Tibial artery (tissue), 4 donors: Measurements from ENCODE around the gene PYGO2.

Source experiments
- DNase-seq, 2 donors: peaks; one replicate each; pipeline ENCODE4 v3.0.0-alpha.2; 2019
- H3K27ac ChIP-seq, 2 donors: fragments of 200-600 bp; sonication (generic) in 1 of 2; 1 replicate in 1 of 2; 2 replicates in 1 of 2; pipeline ENCODE4 v1.5.1; 2018 to 2019; ENCODE audit warnings: mild to moderate bottlenecking in 1 of 2
- H3K27me3 ChIP-seq, 2 donors: fragments of 200-600 bp; sonication (generic) in 1 of 2; one replicate each; pipeline versions ENCODE4 v1.5.1 to v1.6.0; 2016 to 2019
- H3K36me3 ChIP-seq, 3 donors: fragments of 200-600 bp; sonication (generic) in 2 of 3; one replicate each; pipeline ENCODE4 v1.5.1; 2016 to 2019; ENCODE audit warnings: mild to moderate bottlenecking in 2 of 3
- H3K4me1 ChIP-seq, 4 donors: fragments of 200-600 bp; sonication (generic) in 2 of 4; 1 replicate in 3 of 4; 2 replicates in 1 of 4; pipeline ENCODE4 v1.5.1; 2016 to 2019
- H3K4me3 ChIP-seq, 2 donors: fragments of 200-600 bp; sonication (generic) in 1 of 2; 1 replicate in 1 of 2; 2 replicates in 1 of 2; pipeline ENCODE4 v1.5.1; 2018 to 2019; ENCODE audit warnings: mild to moderate bottlenecking in 2 of 2
- H3K9me3 ChIP-seq, 3 donors: fragments of 200-600 bp; sonication (generic) in 1 of 3; one replicate each; pipeline ENCODE4 v1.5.1; 2016 to 2019
- CTCF ChIP-seq, 2 experiments: fragments of 200-600 bp in 1 of 2; fragments of 450-650 bp in 1 of 2; IDR thresholded peaks; one replicate each; pipeline ENCODE4 v1.5.1; 2017 to 2019; ENCODE audit warnings: antibody characterized with exemption in 2 of 2, mild to moderate bottlenecking in 1 of 2, moderate library complexity in 1 of 2
- intact Hi-C: fragments of 100-400 bp; cut with DNase I; formaldehyde crosslinking; loops from one replicate; pipeline ENCODE4 v1.15.0; 2023; ENCODE audit warnings: low total_unique reads

Gene PYGO2

GRCh38 chr1:154961207-154962155 lies at the start of gene PYGO2:
Gene PYGO2, minus strand, starts transcription at chr1:154961782. Its CDS starts 206 bp downstream, at chr1:154961576.
- Histone ChIP-seq H3K27ac (peak within 1 kb of the TSS; percentile 95 to 98), H3K9me3 (no peaks in the 10 kb centered on the region), H3K27me3 (no peaks in the 10 kb centered on the region), H3K4me1 (peaks cover 0 to 49% (median 32%) of the 10 kb centered on the region in 4 donors), H3K36me3 (peaks cover 20 to 56% (median 49%) of the 10 kb centered on the region in 3 donors), H3K4me3 (peak within 1 kb of the TSS; percentile 77 to 78)
- peak; percentile 49 to 62 for TF ChIP-seq CTCF (IDR thresholded peaks at IDR 0.05)
- peak; percentile 75 to 89 for DNase-seq
- intact Hi-C loops: loop anchor here (5.0 kb wide), 3 partner anchors 36 to 101 kb away; partner anchors contain the start of gene EFNA4

DNA sequence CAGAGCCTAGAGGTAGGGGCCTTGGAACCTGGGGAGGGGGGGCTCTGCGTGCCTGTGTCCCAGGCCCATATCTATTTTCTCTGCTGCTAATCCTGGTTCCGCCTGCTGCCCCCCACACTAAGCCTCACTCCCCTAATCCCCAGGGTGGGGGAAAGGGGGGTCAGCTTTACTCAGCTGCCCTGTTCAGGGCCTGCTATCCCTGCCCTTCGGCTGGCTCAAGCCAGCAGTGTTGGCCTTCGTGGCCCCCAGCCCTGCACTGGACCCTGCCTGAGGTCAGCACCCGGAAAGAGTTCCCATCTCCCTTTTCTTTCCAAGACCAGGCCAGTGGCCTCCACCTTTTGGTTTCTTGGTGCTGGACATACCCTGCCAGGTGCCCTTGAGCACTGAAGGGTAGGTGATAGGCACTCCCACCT lies 49.4 kb upstream of the PYGO2 start:
- intact Hi-C loops: no loop called here
- Histone ChIP-seq H3K9me3 (no peaks in the 10 kb centered on the region), H3K27me3 (no peaks in the 10 kb centered on the region), H3K36me3 (peaks cover 0 to 36% (median 15%) of the 10 kb centered on the region in 3 donors), H3K4me3 (no peak overlapping the region), H3K27ac (peak overlapping the region; percentile 59 to 65), H3K4me1 (peaks cover 0 to 76% (median 46%) of the 10 kb centered on the region in 4 donors)
- peak in 1 of 2 donors; percentile 58 for DNase-seq
- TF ChIP-seq CTCF (IDR thresholded peaks at IDR 0.05): no peak

- Histone ChIP-seq H3K9me3 (no peaks in the 10 kb centered on the region), H3K36me3 (peaks cover 0 to 30% (median 11%) of the 10 kb centered on the region in 3 donors), H3K27ac (peak overlapping the region; percentile 59 to 65), H3K27me3 (no peaks in the 10 kb centered on the region), H3K4me3 (no peak overlapping the region), H3K4me1 (peaks cover 0 to 83% (median 52%) of the 10 kb centered on the region in 4 donors)
- TF ChIP-seq CTCF (IDR thresholded peaks at IDR 0.05): no peak
- intact Hi-C loops: no loop called here
- DNase-seq: no peak
Observed at GRCh38 chr1:155010211-155010918, 48.8 kb upstream of the PYGO2 start.

GRCh38 chr1:155009742-155010141 lies 48.2 kb upstream of the PYGO2 start:
- H3K4me1 ChIP-seq: peaks cover 0 to 89% (median 58%) of the 10 kb centered on the region in 4 donors
- intact Hi-C loops: no loop called here

More at GRCh38 chr1:155009742-155010141, 48.2 kb upstream of the PYGO2 start:
- Histone ChIP-seq H3K27ac (peak overlapping the region in 1 of 2 donors; percentile 65), H3K4me3 (no peak overlapping the region), H3K9me3 (no peaks in the 10 kb centered on the region), H3K27me3 (no peaks in the 10 kb centered on the region), H3K36me3 (peaks cover 0 to 23% (median 5%) of the 10 kb centered on the region in 3 donors)
- no peak for TF ChIP-seq CTCF (IDR thresholded peaks at IDR 0.05)
- DNase-seq: no peak
